ENCODE data around the gene SERPINA6. TPM values are rescaled to one million over a fixed set of nuclear protein-coding genes. Genes with fewer than 3 reads are reported as not detected.

SERPINA6 gene
- total RNA-seq, 4 donors from 2014 or later = 0.48 to 0.82 (median 0.80) TPM; not detected in 1

- no peak overlapping the region for H3K27ac ChIP-seq
These were observed 9.0 kb downstream of the SERPINA6 start for GRCh38 chr14:94313991-94314655.

GRCh38 chr14:94312481-94313246, 10.5 kb downstream of the SERPINA6 start:
- Histone ChIP-seq H3K36me3 (no peaks in the 10 kb centered on the region), H3K27ac (no peak overlapping the region), H3K4me1 (peaks cover 0 to 12% (median 5%) of the 10 kb centered on the region in 4 donors), H3K27me3 (no peaks in the 10 kb centered on the region), H3K9me3 (peaks cover 0 to 4% of the 10 kb centered on the region in 2 donors), H3K4me3 (no peak overlapping the region)
- in situ Hi-C loops (cut with MboI; ENCODE audit: low pct_ligation_motif_present in 1 of 4, low pct_unique_long_range_greater_than_20kb in 1 of 4, low sequenced_read_pairs in 3 of 4) = no loop called here
- 50 to 67% methylated on average over 1 to 6 of the region's 6 CpGs for WGBS, 2 donors (ENCODE audit: low coverage in 1 of 2)
- TF ChIP-seq EP300 (IDR thresholded peaks at IDR 0.05; ENCODE audit: low read depth) (no peak), POLR2AphosphoS5 (IDR thresholded peaks at IDR 0.05) (no peak), CTCF (IDR thresholded peaks at IDR 0.05) (no peak), POLR2A (IDR thresholded peaks at IDR 0.05) (no peak)
- DNase-seq = no peak
- intact Hi-C loops (cut with DNase I; ENCODE audit: low total_unique reads) = no loop called here

More at GRCh38 chr14:94313991-94314655, 9.0 kb downstream of the SERPINA6 start:
- in situ Hi-C loops (cut with MboI; ENCODE audit: low pct_ligation_motif_present in 1 of 4, low pct_unique_long_range_greater_than_20kb in 1 of 4, low sequenced_read_pairs in 3 of 4) (no loop called here), intact Hi-C loops (cut with DNase I; ENCODE audit: low total_unique reads) (no loop called here)
- TF ChIP-seq POLR2AphosphoS5 (IDR thresholded peaks at IDR 0.05) (no peak), EP300 (IDR thresholded peaks at IDR 0.05; ENCODE audit: low read depth) (no peak), CTCF (IDR thresholded peaks at IDR 0.05) (no peak), POLR2A (IDR thresholded peaks at IDR 0.05) (no peak)
- Histone ChIP-seq H3K4me1 (peaks cover 0 to 12% (median 5%) of the 10 kb centered on the region in 4 donors), H3K4me3 (no peak overlapping the region), H3K36me3 (no peaks in the 10 kb centered on the region), H3K9me3 (no peaks in the 10 kb centered on the region), H3K27me3 (no peaks in the 10 kb centered on the region)
- 55 to 85% methylated on average over 2 to 8 of the region's 8 CpGs for WGBS, 2 donors (ENCODE audit: low coverage in 1 of 2)
- DNase-seq = no peak

- Histone ChIP-seq H3K4me3 (no peak overlapping the region), H3K27ac (no peak overlapping the region), H3K4me1 (no peaks in the 10 kb centered on the region), H3K27me3 (no peaks in the 10 kb centered on the region), H3K36me3 (no peaks in the 10 kb centered on the region), H3K9me3 (peaks cover 0 to 5% of the 10 kb centered on the region in 2 donors)
- TF ChIP-seq POLR2AphosphoS5 (IDR thresholded peaks at IDR 0.05) = no peak
- TF ChIP-seq EP300 (IDR thresholded peaks at IDR 0.05; ENCODE audit: low read depth) = no peak
- no peak for TF ChIP-seq CTCF (IDR thresholded peaks at IDR 0.05)
- TF ChIP-seq POLR2A (IDR thresholded peaks at IDR 0.05) = no peak
- WGBS, 2 donors (ENCODE audit: low coverage in 1 of 2) = 76% methylated on average over 3 of the region's 3 CpGs; no CpG with 5 or more reads in 1 of the 2 donors
- intact Hi-C loops (cut with DNase I; ENCODE audit: low total_unique reads) = no loop called here
- in situ Hi-C loops (cut with MboI; ENCODE audit: low pct_ligation_motif_present in 1 of 4, low pct_unique_long_range_greater_than_20kb in 1 of 4, low sequenced_read_pairs in 3 of 4) = no loop called here
- DNase-seq = no peak
These were observed 12.9 kb downstream of the SERPINA6 start for GRCh38 chr14:94310248-94310647.

GRCh38 chr14:94309721-94310120, 13.4 kb downstream of the SERPINA6 start:
- Histone ChIP-seq H3K27me3 (no peaks in the 10 kb centered on the region), H3K9me3 (peaks cover 0 to 5% of the 10 kb centered on the region in 2 donors), H3K36me3 (no peaks in the 10 kb centered on the region), H3K27ac (no peak overlapping the region), H3K4me3 (no peak overlapping the region), H3K4me1 (no peaks in the 10 kb centered on the region)
- intact Hi-C loops (cut with DNase I; ENCODE audit: low total_unique reads) (no loop called here), in situ Hi-C loops (cut with MboI; ENCODE audit: low pct_ligation_motif_present in 1 of 4, low pct_unique_long_range_greater_than_20kb in 1 of 4, low sequenced_read_pairs in 3 of 4) (no loop called here)
- TF ChIP-seq POLR2AphosphoS5 (IDR thresholded peaks at IDR 0.05) = no peak
- TF ChIP-seq EP300 (IDR thresholded peaks at IDR 0.05; ENCODE audit: low read depth) = no peak
- TF ChIP-seq CTCF (IDR thresholded peaks at IDR 0.05) = no peak
- 87 to 100% methylated on average over 1 to 10 of the region's 10 CpGs for WGBS, 2 donors (ENCODE audit: low coverage in 1 of 2)
- no peak for DNase-seq
